Stimulated activated CD4-positive, alpha-beta T cell treated with anti-CD3 and anti-CD28 coated beads, Interleukin-2, amount 100 ng/mL, for 48 hours (primary cell): Measurements from ENCODE around the gene TGIF1.
"Not testable (repeated sequence)": the region's sequence is repeated elsewhere in the genome, so short reads cannot be mapped to it uniquely, and the experiment has no call there.

Source experiments
- DNase-seq, 2 donors: peaks; one replicate each; pipeline ENCODE4 v3.0.0-alpha.2; 2020

TGIF1 gene

DNA sequence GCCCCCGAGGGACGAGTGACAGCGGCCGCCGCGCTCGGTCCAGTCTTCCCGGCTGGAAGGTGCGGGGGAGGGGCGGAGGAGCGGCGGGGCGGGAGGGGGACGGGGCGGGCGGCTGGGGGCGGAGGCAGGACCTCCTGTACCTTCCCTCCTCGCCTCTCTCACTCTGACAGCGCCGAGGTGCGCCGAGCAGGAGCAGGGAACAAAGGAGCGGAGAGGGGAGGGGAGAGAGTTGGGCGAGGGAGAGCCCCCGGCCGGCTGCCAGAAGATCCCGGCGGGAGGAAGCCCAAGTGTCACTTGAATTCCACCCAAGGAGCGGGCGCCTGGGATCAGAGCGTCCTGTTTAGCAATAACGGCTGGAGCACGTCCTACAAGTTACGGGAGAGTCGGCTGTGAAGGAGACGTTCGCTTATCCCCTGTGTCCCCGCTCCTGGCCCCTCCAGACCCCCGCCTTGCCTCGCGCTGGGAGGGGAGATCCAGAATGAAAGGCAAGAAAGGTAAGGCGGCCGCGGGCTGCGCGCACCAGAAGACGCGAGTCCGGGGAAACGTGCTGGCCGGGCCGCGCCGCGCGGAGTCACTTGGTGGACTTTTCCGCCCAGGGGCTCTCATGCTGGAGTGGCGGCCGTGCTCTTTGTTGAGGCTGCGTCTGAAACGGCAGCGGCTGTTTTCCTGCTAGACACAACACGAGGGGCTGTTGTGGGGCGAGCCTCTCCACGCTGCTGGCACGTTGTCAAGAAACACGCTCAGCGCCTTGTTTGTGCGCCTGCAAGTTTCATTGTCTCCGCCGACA, at the start of gene TGIF1:
TGIF1 (plus strand) TSS at position 161 of the 787 bp plus-strand sequence; CDS start at position 479, 318 bp downstream.
- DNase-seq: peak; percentile 41 to 52

DNA sequence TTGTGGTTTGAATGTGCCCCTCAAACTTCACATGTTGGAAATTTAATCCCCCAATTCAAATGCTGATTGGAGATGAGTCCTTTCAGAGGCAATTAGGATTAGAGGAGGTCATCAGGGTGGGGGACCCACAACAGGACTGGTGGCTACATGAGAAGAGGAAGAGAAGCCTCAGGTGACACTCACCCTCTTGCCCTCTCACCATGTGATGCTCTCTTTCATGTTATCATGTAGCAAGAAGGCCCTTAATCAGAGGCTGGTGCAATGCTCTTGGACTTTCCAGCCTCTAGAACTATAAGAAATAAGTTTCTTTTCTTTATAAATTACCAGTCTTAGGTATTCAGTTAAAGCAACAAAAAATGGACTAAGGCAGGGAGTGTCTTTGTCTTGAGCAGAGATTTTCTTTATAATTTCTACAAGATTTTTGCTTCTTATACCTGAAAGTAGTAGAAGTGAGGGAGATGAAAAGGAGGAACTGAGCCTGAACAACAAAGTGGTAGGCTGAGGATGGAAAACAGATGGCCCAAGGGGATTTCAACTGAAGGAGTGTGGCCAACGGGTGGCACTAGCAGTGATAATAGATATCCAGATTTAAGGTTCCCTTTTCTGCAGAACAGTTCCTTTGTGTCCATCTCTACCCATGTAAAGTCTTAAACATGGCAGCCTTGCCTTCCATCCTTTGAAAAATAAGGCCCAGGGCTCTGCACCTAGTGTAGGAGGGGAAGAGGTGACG, 49.2 kb upstream of the TGIF1 start:
- DNase-seq: no peak

DNA sequence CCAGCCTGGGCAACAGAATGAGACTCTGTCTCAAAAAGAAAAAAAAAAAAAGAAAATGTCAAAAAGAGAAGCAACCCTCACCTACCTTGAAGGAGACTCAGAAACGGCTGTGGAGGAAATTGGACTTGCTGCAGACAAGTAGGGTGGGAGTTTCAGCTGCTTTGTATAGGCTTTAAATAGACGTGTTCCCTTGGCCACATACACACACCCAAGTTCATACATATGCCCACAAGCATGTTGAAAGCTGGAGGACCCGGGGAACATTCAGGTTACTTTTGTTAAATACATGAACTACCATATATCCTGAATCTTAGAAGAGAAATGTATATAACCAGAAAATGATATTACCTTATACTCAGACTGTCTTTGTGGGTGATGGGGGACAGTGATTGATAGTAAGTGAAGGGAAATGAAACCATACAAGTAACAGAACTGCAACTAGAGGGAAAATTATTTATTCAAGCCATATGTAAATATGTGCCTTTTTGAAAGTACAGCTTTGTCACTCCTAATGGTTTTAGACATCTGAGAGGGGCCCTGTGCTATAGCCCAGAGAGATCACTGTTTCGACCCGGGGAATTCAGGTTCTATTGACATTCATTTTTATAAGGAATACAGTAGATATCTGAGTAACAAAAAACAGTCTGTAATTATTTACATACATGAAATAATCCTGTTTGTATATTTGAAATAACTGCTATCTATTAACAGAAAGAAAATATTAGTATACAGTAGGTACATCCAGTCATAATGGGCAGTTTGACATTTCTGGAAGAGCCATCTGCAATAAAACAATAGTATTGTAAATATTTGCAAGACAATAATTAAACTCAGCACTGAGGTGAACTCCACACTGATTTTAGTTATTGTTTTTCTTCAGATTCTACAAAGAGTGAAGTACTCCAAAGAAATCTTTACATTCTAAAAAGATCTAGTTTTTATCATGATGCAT, 48.0 kb upstream of the TGIF1 start:
- no peak for DNase-seq

DNA sequence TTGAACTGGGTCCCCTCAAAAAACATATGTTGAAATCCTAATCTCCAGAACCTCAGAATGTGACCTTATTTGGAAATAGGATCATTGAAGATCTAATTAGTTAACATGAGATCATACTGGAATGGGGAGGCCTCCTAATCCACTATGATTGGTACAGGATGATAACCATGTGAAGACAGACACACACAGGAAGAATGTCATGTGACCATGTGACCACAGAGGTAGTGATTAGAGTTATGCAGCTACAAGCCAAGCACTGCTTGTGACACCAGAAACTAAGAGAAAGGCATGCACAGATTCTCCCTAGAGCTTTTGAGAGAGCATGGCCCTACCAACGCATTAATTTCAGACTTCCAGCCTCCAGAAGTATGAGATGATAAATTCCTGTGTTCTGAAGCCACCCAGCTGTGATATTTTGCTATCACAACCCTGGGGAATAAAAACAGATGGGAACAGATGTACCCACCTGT, 47.0 kb upstream of the TGIF1 start:
- no peak for DNase-seq

DNA sequence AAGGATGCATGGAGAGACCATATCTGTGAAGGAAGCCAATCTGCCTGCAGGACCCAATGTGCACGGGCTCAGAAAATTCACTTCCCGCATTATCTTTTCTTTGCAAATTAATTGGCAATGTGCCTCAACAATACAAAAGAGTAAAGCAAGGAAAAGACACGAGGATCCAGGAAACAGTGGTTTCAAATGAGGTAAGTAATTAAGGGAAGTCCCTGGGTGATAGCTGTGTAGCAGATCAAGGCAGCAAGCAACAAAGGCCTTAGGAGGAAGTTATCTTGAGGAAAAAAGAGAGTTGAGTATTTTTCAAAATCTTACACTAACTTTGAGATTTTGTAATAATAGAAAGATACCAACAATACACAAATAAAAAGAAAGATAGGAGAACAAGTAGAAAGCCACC, 44.3 kb upstream of the TGIF1 start:
- DNase-seq: no peak

DNA sequence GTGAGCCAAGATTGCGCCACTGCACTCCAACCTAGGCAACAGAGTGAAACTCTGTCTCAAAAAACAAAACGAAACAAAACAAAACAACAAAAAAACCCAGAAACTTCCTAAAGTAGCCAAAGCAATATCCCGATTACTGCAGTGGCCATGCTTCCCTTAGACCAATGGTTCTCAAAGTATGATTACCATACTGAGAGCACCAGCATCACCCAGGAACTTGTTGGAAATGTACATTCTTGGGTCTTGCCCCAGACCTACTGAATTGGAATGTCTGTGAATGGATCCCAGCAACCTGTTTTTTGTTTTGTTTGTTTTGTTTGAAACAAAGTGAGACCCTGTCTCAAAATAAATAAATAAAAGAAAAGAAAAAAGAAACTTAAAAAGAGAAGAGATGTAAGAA, 41.9 kb upstream of the TGIF1 start:
- DNase-seq: no peak

DNA sequence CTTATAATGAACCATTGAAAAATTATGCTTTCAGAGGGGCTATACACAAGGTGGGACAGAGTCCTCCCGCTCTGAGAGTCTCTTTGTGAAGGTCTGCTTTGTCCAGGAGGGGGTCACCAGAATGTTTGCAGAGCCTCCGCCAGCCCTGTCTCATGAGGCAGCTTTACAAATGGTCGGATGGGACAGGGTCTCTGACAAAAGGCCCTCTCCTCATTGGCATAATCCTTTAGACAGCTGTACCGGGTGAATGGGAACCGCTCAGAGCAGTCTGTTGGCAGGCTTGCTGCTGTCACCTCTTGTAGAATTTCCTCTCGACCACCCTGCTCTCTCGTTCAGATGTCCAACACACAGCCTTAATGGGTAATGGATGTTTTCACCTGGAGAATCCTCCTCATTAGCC, 40.2 kb upstream of the TGIF1 start:
- DNase-seq: no peak

DNA sequence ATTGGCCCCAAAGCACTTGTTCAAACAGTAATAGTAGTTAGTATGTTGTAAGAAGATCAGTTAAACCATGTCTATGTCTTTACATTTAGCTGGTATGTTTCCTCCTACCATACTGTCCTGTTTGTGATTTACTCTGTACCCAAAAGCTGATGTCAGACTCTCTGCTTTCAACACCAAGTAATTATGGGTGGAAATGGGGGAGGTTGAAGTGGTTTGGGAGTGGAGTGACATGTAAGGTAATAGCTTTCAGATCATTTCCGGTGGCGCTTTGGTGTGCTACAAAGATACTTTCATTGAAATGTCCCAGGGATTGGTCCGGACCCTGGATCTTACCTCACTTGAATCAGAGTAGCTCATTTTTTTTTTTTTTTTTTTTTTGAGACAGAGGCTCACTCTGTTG, 39.7 kb upstream of the TGIF1 start:
- DNase-seq: no peak

DNA sequence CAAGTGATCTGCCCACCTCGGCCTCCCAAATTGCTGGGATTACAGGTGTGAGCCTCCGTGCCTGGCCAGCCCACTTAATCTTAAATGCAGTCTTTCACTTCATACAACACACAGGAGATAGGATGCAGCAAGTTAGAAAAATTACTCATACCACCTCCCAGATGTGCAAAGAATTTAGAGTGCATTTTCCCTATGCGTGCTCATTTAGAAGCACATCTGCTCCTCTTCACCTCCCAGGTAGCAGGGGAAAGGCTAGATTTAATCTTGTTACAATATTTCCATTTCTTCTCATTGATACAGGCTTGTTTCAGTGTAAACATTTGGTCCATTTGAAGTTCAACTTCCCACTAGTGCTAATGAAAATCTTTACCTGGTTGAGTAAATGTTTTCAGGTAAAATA, 39.1 kb upstream of the TGIF1 start:
- not testable (repeated sequence) for DNase-seq

DNA sequence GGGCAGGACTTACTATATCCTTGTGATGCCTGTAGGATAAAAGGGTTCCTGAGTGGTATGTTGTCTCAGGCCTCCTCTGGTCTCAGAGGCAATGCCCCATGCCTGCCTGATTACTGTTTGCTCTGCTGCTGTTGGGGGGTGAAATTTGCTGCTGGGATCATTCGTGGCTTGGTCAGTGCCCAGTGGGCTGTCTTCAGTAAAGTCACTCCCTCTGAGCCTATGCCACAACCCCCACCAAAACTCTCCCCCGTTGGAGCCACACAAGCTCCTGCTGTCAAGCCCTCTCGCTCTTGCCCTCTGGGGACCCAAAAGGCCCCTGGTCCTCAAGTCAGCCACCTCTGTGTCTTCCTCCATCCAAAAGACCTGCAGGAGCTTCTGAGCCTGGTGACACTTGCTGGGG, 38.6 kb upstream of the TGIF1 start:
- no peak for DNase-seq

DNA sequence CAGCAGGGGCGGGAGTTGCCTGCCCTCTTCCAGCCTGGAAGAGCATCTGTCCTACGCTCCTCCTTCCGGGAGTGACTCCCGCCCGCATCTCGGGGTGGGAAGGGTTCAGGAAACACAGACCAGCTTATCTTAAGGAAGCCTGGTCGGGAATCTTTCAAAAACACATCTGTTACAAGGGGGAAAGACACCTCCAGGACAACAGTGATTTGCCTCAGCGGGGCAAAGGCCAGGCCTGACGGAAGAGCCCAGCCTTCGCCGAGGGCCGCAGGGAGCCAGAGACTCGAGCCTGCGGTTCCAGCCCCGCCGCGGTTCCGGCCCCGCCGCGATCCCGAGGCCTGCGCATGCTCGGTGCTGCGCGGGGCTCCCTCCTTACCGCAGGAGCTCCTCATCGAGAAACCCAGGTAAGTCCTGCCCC, 38.1 kb upstream of the TGIF1 start:
- peak; percentile 8 to 23 for DNase-seq

DNA sequence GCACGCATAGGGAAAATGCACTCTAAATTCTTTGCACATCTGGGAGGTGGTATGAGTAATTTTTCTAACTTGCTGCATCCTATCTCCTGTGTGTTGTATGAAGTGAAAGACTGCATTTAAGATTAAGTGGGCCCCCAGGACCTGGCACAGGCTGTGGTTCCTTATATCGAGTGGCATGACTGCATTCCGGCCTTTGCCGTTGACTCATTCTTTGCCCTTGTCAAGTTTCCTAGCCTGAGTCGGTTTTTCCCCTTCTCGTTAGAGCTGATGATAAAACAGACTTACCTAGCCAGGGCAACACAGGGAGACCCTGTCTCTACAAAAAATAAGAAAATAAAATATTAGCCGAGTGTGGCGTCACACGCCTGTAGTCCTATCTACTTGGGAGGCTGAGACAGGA, 37.4 kb upstream of the TGIF1 start:
- peak; percentile 24 to 32 for DNase-seq

DNA sequence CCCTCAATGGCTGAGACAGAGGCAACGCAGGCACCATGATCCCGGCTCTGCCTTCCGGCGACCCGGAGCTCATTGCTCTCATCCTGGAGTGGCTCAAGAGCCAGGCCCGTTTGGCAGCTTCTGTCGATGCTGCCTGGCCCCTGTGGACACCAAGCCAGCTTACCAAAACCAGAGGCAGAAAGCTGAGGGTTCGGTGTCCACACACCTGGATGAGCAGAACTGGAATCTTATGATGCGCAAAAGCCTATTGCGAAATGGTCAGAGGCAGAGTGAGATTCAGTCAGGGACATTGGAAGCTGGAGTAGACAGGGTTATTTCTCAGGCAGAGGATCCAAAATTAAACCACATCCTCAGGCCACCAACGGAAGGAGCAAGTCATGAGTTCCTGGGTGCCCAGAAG, 34.9 kb upstream of the TGIF1 start:
- no peak for DNase-seq

DNA sequence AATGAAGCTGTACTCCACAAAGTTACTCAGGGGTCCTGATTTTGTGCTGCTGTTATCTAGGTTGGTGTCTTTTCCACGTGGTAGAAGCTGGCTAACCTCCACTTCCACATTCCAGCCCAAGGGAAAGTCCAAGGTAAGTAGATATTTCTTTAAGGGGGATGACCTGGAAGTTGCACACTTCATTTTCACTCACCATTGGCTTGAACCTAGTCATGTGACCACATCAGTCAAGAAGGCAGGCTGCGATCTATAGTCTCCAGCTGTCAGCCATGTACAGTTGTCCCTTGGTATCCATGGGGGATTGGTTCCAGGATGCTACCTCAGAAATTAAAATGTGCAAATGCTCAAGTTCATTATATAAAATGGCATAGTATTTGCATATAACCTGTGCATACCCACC, 31.9 kb upstream of the TGIF1 start:
- DNase-seq: no peak

DNA sequence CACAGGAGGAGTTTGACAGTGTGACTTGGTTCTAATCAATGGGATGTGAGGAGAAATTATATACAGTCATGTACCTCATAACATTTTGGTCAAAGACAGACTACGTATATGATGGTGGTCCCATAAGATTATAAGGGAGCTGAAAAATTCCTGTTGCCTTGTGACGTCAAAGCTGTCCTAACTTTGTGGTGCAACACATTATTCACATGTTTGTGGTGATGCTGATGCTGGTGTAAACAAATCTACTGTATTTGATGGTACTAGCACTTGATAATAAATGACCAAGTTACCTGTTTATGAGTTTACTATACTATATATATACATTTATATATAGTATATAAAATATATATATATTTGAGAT, 29.1 kb upstream of the TGIF1 start:
- DNase-seq: no peak

DNA sequence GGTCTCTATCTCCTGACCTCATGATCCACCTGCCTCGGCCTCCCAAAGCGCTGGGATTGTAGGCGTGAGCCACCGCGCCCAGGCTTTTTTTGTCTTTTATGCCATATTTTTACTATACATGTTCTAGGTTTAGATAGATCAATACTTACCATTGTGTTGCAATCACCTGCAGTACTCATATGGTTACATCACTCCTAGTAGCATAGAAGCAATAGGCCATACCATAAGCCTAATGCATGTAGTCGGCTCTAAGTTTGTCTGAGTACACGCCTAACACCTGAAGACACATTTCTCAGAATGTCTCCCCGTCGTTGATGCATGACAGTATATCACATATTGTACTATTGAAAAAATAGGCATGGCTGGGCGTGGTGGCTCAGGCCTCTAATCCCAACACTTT, 27.1 kb upstream of the TGIF1 start:
- DNase-seq: no peak

DNA sequence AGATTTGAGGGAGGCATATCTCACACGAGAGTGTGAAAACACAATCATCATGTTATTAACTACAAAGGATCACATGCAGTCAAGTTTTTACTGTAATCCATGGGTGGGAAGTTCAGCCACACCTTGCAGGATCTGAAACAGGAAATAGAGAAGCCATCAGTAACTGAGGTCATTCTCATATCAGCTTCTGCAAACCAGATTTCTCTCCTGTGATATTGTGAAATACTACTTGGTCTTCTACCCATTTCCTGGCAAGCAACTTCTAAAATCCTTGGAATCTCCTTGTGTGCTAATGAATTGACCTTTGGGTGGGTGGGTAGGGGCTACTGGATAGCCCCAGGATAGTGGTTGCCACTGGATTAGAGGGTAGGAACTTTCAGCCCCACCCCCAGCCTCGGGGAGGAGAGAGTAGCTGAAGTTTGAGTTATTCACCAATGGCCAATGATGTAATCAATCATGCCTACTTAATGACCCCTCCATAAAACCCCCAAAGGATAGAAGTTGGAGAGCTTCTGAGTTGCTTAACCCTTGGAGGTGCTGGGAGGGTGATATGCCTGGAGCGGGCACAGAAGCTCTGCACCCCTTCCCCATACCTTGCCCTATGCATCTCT, 25.6 kb upstream of the TGIF1 start:
- no peak for DNase-seq

DNA sequence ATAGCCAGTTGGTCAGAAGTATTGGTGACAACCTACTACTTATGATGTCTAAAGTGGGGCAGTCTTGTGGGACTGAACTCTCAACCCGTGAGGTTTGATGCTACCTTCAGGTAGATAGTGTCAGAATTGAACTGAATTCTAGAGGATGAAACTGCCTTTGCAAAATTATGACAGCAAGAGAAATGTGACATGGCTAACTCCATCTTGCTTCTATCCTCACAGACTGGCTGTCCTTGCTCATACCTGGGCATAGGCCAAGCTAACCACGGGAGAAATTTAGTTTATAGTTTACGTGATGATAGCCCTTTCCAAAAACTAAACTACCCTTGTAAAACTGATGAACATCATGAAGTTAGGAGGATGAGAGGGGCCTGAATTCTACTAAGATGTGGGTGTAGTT, 24.9 kb upstream of the TGIF1 start:
- no peak for DNase-seq

DNA sequence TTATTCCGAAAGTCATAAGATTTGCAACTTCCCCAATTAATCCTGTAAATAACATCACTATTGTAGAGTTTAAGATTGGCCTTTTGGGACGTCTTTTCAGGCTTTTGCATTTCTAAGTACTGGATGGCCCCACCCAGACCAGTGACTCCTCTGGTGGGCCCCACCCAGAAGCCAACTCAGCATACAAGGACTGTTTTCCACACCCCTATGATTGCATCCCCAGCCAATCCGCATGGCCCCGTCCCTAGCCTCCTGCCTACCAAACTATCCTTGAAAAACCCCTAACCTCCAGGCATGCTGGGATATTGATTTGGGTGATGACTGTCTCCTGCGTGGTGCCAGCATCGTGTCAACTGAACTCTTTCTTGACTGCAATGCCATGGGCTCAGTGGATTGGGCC, 24.5 kb upstream of the TGIF1 start:
- DNase-seq: no peak

DNA sequence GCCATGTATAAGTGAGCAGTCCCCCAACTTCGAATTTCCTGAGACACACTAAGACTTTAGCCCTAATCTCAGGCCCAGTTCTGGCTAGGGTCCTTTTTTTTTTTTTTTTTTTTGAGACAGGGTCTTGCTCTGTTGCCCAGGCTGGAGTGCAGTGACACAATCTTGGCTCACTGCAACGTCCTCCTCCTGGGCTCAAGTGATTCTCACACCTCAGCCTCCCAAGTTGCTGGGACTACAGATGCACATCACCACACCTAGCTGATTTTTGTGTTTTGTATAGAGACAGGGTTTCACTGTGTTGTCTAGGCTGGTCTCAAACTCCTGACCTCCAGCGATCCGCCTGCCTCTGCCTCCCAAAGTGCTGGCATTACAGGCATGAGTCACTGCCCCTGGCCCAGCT, 23.9 kb upstream of the TGIF1 start:
- no peak for DNase-seq

DNA sequence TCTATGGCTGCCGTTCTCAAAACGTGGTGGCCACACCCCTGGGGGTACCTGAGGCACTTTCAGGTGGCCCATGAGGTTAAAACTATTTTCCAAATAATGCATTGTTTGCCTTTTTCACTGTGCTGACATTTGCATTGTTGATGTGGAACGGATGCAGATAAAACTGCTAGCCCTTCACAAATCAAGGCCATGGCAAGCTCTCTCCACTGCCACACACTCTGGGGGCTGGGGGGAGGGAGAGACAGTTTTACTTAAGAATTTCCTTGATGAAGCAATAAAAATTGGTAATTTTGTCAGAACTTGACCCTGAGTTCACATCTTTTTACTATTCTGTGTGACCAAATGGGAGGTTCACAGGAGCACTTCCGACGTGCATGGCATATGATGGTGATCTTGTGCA, 22.0 kb upstream of the TGIF1 start:
- no peak for DNase-seq

DNA sequence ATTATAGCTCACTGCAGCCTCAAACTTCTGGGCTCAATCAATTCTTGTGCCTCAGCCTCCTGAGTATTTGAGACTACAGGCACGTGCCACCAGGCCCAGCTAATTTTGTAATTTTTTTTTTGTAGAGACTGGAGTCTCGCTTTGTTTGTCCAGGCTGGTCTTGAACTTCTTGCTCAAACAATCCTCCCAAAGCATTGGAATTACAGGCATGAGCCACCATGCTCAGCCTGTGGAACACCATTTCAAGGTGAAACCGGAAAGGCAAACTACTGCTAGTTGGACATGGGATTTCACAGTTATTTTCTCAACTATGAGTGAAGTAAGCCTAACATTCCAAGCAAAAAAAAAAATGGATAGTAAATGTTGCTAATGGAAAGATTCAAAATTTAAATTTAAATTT, 20.9 kb upstream of the TGIF1 start:
- no peak for DNase-seq

DNA sequence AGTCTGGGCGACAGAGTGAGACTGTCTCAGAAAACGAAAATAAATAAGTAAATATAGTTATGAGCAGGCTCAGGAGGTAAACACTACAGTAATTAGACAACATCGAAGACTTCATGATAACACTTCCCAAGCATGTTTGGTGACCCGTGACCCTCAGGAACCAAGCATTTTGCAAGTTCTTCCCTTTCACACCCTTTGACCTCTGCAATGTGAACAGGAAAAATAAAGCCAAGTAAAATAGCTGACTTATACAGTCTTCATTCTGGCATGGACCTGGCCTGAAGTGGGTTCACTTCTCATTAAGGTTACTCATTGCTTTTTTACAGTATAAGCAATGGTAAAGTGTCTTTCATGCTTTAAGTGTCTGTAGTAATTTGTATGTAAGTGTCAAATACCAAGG, 15.3 kb upstream of the TGIF1 start:
- no peak for DNase-seq
